ENCODE data around the gene PIK3R6.

The PIK3R6 gene

DNA sequence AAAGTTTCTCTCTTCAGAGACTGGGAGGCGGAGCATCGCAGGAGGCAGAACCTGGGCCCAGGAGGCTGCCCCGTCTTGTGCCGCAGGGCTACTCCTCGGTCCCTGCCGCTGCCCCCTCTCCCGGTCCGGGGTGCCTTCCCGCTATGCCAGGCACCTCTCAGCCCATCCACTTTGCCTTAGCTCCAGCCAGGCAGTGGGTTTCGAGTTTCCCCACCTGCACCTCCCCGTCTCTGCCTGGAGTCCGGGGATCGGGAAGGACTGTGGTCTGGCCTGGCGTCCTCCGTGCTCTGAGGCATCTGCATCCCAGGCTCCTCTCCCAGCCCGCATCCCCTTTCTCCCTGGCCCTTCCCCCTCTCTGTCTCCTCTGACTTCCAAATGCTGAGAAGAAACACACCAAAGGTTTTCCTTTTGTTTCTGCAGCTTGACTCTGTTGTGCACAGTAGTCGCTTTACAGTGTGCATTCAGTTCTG is 26.8 kb upstream of the PIK3R6 start:
- DNase-seq = no peak

DNA sequence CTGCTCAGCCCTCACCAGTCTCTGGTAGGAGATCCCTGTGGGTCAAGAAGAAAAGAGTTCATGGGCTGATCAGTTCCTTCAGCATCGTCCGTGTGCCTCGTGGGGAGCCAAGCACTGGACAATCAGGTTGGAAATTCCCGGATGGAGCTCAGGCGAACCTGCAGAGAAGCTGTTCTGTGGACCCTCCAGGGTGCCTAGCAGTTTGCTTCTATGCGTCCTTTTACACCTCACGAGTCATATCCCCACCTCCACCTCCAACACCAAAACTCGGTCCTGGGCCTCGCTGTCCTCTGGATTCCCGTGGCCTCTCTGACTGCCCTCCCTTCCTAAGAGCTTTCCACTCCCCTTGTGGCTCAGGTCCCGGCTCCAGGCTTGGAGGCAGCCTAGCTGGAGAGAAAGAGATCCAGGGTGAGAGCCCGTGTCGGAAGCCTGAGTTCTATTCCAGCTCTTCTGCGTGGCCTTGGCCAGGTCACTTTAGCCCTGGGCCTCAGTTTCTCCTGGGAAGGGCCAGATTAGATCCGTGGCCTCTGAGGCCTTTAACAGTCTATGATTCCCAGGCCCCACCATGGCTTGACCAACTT is 26.2 kb upstream of the PIK3R6 start:
- DNase-seq = no peak

DNA sequence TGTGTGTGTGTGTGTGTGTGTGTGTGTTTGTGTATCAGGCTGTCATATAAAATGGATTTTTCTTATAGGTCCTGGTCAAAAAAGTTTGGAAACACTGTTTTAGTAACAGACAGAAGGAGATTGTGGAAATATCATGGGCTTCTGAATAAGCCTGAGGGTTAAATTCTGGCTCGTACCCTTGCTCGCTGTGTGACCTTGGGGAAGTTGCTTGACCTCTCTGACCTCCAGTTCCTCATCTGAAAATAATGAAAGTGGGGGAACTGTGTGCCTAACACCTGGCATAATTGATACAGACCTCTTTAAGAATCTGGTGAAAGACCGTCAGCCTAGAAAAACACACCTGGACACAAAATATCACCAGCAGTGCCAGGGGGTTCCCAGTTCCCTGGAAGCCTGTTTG is 25.6 kb upstream of the PIK3R6 start:
- no peak for DNase-seq

DNA sequence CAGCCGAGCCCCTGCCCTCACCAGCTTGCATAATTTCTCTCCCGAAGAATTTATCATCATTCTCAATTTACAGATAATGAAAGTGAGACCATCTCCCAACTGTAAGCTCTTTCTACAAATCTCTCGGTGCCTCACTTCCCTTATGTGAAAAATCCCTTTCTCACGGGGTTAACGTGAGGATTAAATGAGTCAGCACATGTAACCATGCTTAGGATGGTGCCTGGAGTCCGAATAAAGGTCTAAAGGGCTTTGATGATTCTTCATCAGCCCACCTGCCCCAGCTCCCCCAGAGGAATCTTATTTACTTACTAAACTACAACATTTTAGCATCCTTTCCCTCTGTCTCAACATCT is 24.8 kb upstream of the PIK3R6 start:
- no peak for DNase-seq

DNA sequence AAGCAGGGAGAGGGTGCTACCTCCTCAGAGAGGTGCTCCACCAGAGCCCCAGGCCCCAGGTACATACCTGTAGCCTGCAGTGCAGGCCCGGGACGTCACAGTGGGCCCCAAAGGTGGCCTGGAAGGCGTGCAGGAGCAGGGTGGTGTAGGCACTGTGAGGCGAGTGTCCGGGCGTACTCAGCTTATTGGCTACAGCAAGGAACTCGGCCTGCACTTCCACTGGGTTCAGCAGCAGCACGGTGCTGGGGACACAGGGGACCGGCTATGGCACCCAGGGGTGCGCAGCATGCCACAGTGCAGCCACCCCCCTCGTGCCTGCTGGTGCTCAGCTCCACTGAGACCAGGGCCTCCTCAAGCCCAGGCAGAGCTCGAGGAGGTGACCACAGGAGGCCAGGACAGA is 23.2 kb upstream of the PIK3R6 start:
- DNase-seq = no peak

DNA sequence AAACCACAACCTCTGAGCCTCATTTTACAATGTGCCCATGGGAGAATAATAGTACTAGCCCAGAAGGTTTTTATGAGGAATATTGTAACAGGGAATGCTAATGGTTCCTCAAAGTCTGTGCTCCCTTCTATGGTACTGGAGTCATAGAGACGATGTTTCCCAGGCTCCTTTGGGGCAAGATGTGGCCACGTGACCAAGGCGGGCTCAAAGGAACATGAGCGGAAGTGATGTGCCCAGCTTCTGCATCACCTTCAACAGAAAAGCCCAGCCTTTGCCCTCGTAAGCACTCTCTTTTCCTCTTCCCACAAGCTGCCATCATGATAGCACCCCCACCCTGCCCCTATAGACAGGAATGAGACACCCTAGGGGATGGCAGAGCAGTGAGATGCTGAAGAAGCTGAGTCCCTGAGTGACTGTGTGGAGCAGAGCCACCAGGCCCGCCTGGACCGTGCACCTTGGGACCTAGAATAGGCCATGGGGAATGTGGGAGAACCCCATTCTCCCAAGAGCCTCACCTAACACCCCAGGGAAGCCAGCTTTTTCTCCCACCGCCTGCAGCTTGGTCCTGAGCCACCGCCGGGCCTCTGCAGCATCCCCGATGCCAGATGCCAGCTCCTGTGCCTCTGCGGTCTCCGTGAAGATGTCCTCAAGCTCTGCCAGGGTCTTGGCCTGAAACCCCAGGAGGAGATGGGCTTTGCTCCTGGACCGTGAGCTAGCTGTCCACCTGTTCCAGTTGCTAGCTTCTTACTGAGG is 22.2 kb upstream of the PIK3R6 start:
- DNase-seq = no peak

DNA sequence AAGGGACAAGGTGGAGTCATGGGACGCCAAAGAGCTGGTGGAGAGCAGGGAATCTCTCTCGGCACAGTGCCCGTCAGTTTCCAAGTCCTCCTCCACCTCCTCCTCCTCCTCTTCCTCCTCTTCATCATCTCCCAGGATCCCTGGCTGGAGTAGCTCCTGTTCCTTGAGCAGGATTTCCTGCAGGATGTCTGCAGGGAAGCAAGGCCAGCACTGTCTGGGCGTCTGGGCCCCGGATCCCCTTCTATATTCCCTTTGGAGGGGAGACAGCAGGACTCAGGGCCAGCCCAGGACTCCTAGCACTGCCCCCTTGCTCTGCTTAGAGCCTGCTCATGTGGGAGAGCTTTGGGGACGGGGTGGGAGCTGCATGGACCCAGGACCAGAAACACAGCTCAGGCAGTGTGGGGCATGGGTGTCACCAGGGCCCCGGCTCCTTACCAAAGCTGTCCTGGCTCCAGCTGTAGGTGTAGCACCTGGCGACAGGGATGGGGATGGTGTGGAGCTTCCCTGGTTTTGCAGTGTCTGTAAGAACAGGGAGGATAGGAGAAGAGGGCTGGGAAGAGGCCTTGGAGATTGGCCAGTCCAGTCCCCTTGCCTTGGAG is 21.3 kb upstream of the PIK3R6 start:
- DNase-seq = no peak

DNA sequence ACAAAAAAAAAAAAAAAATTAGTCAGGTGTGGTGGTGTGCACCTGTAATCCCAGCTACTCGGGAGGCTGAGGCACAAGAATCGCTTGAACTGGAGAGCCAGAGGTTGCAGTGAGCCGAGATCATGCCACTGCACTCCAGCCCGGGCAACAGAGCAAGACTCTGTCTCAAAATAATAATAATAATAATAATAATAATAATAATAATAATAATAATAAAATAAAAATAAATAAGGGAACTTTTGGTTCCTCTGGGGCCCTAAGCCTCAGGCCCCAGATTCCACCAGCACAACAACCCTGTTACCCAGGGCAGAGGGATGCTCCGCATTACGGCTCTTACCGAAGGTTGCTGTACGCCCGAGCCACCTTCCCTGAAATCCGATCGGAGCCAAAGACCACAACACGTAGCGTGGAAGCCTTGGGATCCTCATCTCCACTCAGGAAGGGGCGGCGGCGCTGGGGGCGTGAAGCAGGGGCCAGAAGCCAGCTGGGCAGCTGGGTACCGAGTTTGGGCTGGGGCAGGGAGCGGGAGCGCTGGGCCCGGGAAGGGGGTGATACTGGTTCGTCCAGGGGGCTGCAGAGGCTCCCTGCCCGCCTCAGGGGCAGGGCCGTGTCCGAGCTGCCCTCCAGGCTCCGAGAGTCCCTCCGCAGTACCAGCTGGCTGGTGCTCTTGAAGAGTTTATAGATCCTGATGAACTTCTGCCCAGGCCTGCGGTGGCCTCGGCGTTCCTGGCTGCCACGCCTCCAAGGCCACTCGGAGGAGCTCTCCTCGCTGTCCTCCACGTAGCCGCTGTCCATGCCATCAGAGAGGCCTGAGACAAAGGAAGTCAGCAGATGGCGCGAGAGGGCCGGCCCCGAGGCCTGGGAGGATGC is 20.6 kb upstream of the PIK3R6 start:
- DNase-seq = no peak

DNA sequence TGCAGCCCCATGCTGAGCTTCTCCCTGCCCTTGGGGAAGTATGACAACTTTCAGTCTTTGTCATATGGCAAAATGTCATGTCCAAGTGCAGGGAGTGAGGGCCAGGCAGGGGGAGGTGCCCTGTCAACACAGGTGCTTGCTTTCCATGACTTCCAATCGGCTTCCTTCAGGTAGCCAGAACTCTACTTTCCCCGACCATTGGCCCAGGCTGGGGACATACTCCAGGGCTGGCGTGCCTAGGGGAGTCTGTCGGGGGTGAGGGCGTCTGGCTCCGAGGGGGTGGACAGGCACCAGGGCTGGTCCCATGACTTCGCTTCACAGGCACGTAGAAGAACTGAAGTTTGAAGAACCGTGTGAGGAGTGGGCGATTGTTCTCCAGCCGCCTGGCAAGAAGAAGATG is 19.8 kb upstream of the PIK3R6 start:
- DNase-seq = no peak

DNA sequence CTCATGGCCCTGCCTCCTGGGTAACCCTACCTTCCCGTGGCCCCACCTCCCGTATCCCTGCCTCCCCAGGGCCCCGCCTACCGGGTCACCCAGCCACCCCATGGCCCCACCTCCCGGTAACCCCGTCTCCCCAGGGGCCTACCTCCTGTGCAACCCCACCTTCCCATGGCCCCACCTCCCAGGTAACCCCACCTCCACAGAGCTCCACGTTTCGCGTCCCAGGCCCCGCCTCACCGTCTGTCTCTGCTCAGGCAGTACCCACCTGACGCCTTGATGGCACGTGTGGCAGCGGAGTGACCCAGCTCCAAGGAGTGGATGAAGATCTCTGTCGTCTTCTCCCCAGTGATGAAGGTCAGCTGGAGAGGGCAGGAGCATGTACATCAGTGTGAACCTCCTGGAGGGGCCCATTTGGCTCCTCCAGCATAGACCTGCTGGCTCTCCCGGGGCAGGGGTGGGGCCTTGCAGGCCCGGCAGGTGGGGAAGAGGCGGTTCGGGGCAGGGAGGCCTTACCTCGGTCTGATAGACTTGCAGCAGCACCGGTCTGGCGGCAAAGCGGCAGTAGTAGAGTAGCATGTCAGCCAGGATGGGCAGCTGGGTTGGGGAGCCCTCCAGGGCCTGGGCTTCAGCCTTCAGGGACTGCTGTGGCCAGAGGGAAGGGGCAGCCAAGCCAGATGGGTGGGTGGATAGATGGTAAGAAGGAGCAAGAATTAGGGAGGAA is 18.7 kb upstream of the PIK3R6 start:
- DNase-seq = no peak

DNA sequence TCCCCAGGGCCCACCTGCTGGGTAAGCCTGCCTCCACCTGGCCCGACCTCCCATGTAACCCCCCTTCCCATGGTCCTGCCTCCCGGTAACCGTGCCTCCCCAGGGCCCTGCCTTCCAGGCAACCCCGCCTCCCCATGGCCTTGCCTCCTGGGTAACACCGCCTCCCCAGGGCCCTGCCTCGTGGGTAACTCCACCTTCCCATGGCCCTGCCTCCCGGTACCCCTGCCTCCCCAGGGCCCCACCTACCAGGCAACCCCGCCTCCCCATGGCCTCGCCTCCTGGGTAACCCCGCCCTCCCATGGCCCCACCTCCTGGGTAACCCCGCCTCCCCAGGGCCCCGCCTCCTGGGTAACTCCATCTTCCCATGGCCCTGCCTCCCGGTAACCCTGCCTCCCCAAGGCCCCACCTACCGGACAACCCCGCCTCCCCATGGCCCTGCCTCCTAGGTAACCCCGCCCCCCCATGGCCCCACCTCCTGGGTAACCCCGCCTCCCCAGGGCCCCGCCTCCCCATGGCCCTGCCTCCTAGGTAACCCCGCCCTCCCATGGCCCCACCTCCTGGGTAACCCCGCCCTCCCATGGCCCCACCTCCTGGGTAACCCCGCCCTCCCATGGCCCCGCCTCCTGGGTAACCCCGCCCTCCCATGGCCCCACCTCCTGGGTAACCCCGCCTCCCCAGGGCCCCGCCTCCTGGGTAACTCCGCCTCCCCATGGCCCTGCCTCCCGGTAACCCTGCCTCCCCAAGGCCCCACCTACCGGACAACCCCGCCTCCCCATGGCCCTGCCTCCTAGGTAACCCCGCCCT is 17.9 kb upstream of the PIK3R6 start:
- peak; percentile 54 for DNase-seq

DNA sequence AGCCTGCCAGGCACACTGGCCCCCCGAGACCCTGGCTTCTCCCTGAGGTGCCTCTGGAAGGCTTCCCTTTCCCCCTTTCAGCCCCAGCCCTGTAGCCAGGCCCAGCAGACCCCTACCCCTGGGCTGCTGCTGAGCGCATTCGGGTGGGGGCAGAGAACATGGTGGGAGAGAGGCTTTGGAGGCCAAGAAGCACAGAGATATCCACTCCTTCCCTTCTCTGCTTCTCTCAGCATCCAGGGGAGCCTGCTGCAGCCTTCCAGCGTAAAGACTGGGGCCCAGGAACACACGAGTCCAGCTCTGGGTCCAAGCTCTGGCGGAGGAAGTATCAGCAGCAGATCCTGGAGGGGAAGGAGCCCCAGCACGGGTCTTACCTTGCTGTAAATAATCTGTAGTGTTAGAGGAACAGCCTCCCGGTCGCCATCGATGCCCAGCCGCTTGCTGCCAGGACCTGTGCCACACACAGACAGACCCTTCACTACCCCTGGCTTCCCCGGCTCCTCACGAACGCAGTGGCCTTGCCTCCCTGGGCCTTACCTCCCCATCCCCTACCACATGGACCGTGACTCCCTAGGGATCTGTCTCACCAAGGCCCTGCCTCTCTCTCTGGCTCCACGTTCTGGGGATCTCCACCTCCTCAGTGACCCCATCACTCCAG is 17.0 kb upstream of the PIK3R6 start:
- DNase-seq = no peak

DNA sequence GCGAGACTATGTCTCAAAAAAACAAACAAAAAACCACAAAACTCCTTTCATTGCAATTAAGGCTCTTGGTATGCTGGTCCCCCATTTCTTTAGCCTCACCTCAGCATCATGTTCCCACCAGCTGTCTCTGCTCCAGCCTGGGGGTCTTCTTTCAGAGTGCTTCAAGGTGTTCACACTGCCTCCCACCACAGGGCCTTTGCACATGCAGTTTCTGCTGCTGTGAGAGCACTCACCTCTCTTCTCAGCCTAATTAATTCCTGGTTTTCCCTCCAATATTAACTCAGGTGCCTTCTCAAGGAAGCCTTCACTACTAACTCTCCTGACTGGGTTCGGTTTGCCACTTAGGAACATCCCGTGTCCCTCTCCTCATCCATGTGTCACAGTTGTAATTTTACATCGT is 15.9 kb upstream of the PIK3R6 start:
- DNase-seq = no peak

DNA sequence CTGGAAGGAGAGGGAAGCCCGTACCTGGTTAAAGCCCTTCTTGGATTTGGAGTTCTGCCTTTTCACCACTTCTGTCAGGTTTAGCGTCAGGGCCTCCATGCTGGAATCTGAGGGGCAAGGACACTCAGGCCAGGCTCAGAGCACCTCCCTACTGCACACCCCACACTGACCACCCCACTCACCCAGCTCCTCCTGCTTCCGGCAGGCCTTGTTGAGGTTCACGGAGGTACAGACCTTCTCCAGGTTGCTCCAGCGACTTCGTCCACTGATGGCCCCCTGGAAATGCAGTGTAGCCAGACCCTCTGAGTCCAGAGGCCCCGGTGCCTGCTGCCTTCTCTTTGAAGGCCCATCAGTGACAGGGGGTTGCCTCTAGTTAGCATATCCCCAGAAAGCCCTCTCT is 14.1 kb upstream of the PIK3R6 start:
- no peak for DNase-seq

DNA sequence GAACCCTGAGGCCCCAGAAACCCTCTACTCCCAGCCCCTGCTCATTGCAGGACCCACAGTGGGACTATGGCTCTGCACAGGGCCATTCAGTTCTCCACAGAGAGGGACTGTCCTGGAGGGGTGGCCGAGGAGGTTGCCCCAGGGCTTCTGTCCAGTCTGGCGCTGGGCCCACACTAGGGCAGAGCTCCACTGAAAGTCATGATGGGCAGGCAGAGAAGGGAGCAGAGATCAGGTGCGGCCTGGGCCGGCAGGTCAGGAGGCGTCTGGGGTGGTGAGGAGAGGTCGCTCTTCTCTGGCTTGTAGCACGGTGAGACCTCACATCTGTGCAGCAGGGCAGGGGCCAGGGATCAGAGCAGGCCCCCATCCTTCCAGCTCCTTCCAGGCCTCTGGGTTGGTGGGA is 13.0 kb upstream of the PIK3R6 start:
- DNase-seq = no peak

DNA sequence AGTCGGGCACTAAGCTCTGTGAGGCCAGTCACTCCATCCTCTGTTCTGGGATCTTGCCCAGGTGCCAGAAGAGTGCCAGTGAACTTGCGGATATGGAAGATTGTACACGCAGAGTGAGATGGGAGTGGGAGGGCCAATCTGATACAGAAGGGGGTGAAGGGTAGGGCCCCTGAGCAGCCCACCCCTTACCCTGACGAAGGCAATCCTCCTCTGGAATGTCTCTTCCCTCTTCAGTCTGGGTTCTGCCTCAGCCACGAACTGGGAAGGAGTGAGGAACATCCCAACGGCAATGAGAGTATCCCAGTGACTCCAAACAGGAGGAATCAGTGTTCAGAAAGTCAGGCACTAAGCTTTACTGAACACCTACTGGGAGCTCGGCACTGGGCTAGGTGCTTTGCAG is 11.9 kb upstream of the PIK3R6 start:
- DNase-seq = no peak

DNA sequence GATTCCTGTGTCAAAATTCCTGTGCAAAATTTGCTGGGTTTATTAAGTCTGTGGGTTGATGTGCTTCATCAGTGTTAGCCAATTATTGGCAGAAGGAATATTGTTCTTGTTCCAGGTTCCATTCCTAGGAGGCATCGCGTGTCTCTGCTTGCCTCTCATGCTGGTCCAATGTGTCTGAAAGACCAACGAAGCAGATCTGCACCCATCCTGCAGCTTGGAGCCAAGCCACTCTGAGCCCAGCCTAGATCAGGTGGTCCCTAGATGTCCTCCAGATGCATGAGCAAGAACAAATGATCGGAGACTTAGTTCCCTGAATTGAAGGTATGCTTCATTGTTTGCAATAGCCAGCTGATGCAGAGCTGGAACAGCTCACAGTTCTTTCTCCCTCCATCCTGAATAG is 10.5 kb upstream of the PIK3R6 start:
- no peak for DNase-seq

DNA sequence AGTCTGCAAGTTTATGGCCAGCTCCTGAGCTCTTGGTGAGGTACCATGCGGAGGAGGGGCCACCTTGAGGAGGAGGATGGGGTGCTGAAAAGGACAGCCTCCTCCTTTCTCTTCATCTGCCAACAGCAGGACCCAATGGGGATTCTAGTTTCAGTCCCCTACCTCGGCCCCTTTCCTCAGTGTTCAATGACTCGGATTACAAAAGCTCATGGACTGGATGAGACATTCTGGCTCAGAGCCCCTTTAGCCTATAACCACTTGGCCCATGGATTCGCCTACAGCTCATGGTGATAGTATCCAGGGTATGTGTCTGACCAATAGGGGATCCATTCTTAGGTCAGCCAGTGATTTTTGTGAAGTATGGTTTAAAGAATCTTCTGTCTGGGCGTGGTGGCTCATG is 8.5 kb upstream of the PIK3R6 start:
- no peak for DNase-seq

DNA sequence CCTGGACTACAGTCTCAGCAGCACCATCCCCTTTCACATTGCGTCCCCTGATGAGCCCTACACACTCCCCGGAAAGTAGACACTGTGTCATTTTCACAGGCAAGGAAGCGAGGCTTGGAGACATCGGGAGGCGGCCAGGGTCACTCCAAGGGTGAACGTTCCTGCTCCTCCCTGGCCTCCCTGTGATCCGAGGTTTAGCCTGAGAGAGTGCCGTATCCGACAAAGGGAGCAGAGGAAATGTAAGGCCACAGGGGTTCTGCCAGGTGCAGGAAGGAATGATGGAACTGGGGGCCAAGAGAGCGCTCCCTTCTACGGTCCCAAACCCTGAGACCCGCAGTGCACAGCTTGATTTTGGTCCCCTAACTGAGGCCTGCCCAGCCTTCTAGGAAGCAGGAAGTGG is 8.0 kb upstream of the PIK3R6 start:
- no peak for DNase-seq

DNA sequence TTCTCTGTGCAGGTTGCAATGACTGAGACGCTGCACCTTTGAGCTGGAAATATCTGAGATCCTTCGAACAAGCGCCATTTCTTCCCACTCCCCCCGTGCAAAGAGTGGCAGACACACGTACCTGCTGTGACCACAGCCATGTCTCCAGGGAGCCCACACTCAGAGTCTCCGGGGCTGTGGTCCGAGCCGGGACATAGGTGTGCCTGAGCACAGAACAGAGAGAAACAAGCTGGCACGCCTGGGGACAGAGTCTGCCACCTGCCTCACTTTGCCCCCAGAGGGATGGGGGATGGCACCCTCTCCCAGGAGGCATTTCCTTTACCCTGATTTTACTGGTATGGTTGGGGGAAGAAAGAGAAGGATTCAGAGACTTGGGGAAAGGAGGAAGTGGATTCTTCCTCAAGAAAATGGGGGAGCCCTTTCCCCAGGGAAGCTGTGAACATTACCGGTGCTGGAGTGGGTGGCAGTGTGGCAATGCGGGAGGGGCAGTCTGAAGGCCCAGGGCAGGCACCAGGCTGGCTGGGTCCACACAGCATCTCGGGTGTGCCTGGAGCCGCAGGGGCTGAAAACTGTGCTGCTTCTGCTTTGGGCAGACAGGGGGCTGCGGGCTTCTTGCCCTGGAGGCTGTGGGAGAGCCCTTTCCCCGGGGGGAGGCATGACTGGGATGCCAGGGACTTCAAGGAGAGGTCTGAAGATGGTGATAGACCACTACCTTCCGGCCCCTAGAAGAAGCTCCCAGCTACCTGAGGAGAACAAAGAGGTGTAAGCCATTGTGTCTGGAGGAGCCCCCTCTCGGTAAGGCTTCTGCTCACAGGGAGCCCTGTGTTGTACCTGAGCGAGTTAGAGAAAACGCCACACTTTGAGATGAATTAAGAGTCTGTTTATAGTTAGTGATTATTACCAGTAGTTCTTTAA is 6.6 kb upstream of the PIK3R6 start:
- no peak for DNase-seq

Measured in effector CD4-positive, alpha-beta T cell (primary cell).